ENCODE measurements around the gene ETV4. TPM values are rescaled to one million over a fixed set of nuclear protein-coding genes. Genes with fewer than 3 reads are reported as not detected.
"Not testable (repeated sequence)": the region's sequence is repeated elsewhere in the genome, so short reads cannot be mapped to it uniquely, and the experiment has no call there.

ETV4 gene
- total RNA-seq, 2 experiments from 2014 or later = not detected

GRCh38 chr17:43509440-43509839, 36.7 kb downstream of the ETV4 start:
- CTCF ChIA-PET (ENCODE audit: unreplicated experiment); intact Hi-C loops (cut with micrococcal nuclease; ENCODE audit: unreplicated experiment); H3K4me3 ChIP-seq (ENCODE audit: low read depth, low read length, poor library complexity, severe bottlenecking); H3K9me3 ChIP-seq (ENCODE audit: low read length); H3K4me2 ChIP-seq (ENCODE audit: low read length); POLR2A ChIA-PET; H3K9me2 ChIP-seq (ENCODE audit: insufficient read depth, low read length); H2AFZ ChIP-seq (ENCODE audit: low read length); H3K79me2 ChIP-seq (ENCODE audit: insufficient read depth, low read depth, low read length); H4K20me1 ChIP-seq (ENCODE audit: insufficient read depth, low read length); BruUV-seq (replicated peaks): not testable (repeated sequence)
- peaks cover 95% of the 10 kb centered on the region for H3K36me3 ChIP-seq (ENCODE audit: insufficient read depth, low read length)
- DNase-seq (ENCODE audit: low spot score) = peak; percentile 16
- H3K4me1 ChIP-seq (ENCODE audit: insufficient read depth, low read length, poor library complexity, severe bottlenecking) = peaks cover 12% of the 10 kb centered on the region
- H3K27ac ChIP-seq (ENCODE audit: low read depth, low read length, poor library complexity, severe bottlenecking) = peak overlapping the region; percentile 61

- no peaks in the 10 kb centered on the region for H3K9me2 ChIP-seq (ENCODE audit: insufficient read depth, low read length)
- ChIA-PET CTCF (ENCODE audit: unreplicated experiment) (no interaction called here), POLR2A (interaction anchor here (0.5 kb wide), 1 partner anchor 72 kb away, joined by 10 read pairs; no protein-coding TSS in a partner anchor)
- H3K79me2 ChIP-seq (ENCODE audit: insufficient read depth, low read depth, low read length) = peaks cover 24% of the 10 kb centered on the region
- no peaks in the 10 kb centered on the region for H4K20me1 ChIP-seq (ENCODE audit: insufficient read depth, low read length)
- no peak overlapping the region for H2AFZ ChIP-seq (ENCODE audit: low read length)
- H3K9me3 ChIP-seq (ENCODE audit: low read length) = no peaks in the 10 kb centered on the region
- no peak overlapping the region for H3K27ac ChIP-seq (ENCODE audit: low read depth, low read length, poor library complexity, severe bottlenecking)
- BruUV-seq (replicated peaks) = no TSS peak
- no peak for TF ChIP-seq CTCF (conservative IDR thresholded peaks at IDR 0.05; ENCODE audit: low read length)
- no peak for TF ChIP-seq EZH2phosphoT487 (IDR thresholded peaks at IDR 0.05; ENCODE audit: borderline replicate concordance, low read depth, low read length)
- no peak overlapping the region for H3K4me2 ChIP-seq (ENCODE audit: low read length)
- intact Hi-C loops (cut with micrococcal nuclease; ENCODE audit: unreplicated experiment) = no loop called here
- no peak overlapping the region for H3K4me3 ChIP-seq (ENCODE audit: low read depth, low read length, poor library complexity, severe bottlenecking)
- H3K36me3 ChIP-seq (ENCODE audit: insufficient read depth, low read length) = peaks cover 50% of the 10 kb centered on the region
- peaks cover 5% of the 10 kb centered on the region for H3K4me1 ChIP-seq (ENCODE audit: insufficient read depth, low read length, poor library complexity, severe bottlenecking)
- DNase-seq (ENCODE audit: low spot score) = no peak
Measured at GRCh38 chr17:43490621-43491020, 55.5 kb downstream of the ETV4 start.

- peak within 1 kb of the TSS; percentile 79 for H3K4me3 ChIP-seq (ENCODE audit: low read depth, low read length, poor library complexity, severe bottlenecking)
- peak within 1 kb of the TSS; percentile 54 for H3K27ac ChIP-seq (ENCODE audit: low read depth, low read length, poor library complexity, severe bottlenecking)
- no peaks in the 10 kb centered on the region for H3K9me2 ChIP-seq (ENCODE audit: insufficient read depth, low read length)
- H3K36me3 ChIP-seq (ENCODE audit: insufficient read depth, low read length) = no peaks in the 10 kb centered on the region
- H2AFZ ChIP-seq (ENCODE audit: low read length) = peak within 1 kb of the TSS; percentile 91
- intact Hi-C loops (cut with micrococcal nuclease; ENCODE audit: unreplicated experiment) = loop anchor here (1.0 to 2.0 kb wide), 3 partner anchors 90 to 147 kb away; no protein-coding TSS in a partner anchor
- H3K4me2 ChIP-seq (ENCODE audit: low read length) = peak within 1 kb of the TSS; percentile 83
- peaks cover 42% of the 10 kb centered on the region for H3K79me2 ChIP-seq (ENCODE audit: insufficient read depth, low read depth, low read length)
- TF ChIP-seq EZH2phosphoT487 (IDR thresholded peaks at IDR 0.05; ENCODE audit: borderline replicate concordance, low read depth, low read length) = no peak
- TF ChIP-seq CTCF (conservative IDR thresholded peaks at IDR 0.05; ENCODE audit: low read length) = peak; percentile 100
- DNase-seq (ENCODE audit: low spot score) = peak; percentile 98
- POLR2A ChIA-PET = interaction anchor here (0.6 to 2.9 kb wide), 6 partner anchors 18 to 947 kb away, joined by 3 to 18 read pairs (median 7); no protein-coding TSS in a partner anchor
- no peaks in the 10 kb centered on the region for H4K20me1 ChIP-seq (ENCODE audit: insufficient read depth, low read length)
- CTCF ChIA-PET (ENCODE audit: unreplicated experiment) = interaction anchor here (0.6 to 3.3 kb wide), 4 partner anchors 85 to 127 kb away, joined by 3 to 12 read pairs (median 4); partner anchors contain the start of gene ARL4D
- H3K4me1 ChIP-seq (ENCODE audit: insufficient read depth, low read length, poor library complexity, severe bottlenecking) = peaks cover 25% of the 10 kb centered on the region
- TSS peak; percentile 87 for BruUV-seq (replicated peaks)
- no peaks in the 10 kb centered on the region for H3K9me3 ChIP-seq (ENCODE audit: low read length)
Measured at GRCh38 chr17:43483674-43484551, 62.2 kb downstream of the ETV4 start, which contains the start of gene DHX8. Gene DHX8 (plus strand): TSS chr17:43483975. CDS start chr17:43484038, 63 bp downstream.
